T-cell (primary cell): Measurements from ENCODE around the gene CCDC191. TPM values are rescaled to one million over a fixed set of nuclear protein-coding genes. Genes with fewer than 3 reads are reported as not detected.

ENCODE experiments used
- total RNA-seq, 35 experiments: library from RNA in 6 of 35; stranded (reverse) in 6 of 35; fragments of 120-200 nt in 1 of 35; gene quantifications; one replicate each; pipeline versions ENCODE4 v1.2.1 to v1.2.4 and lab custom pipeline; 2013 to 2026

CCDC191 gene
- total RNA-seq, 5 donors from 2014 or later (not counting 1 experiment from before 2014, with no cell fraction given): 5.4 to 10.5 (median 7.2) TPM

Other genes with a start within 250 kb of the CCDC191 start
- gene GRAMD1C, start 217.7 kb downstream of the CCDC191 start, total RNA-seq: 1 to 10 TPM in 4 of 5 donors, under 1 TPM in 1; 0.43 to 2.7 (median 1.4) TPM
- gene ZDHHC23, start 108.5 kb downstream of the CCDC191 start, total RNA-seq: 1 to 10 TPM; 4.4 to 7.2 (median 5.4) TPM
- 10 to 100 TPM; 24.3 to 39.1 (median 31.7) TPM for gene QTRT2, start 211 bp upstream of the CCDC191 start, total RNA-seq
- gene DRD3, start 122.5 kb upstream of the CCDC191 start, total RNA-seq: under 1 TPM in 2 of 5 donors, not detected in 3; 0.23 to 0.26 TPM
- gene ZNF80, start 181.1 kb upstream of the CCDC191 start, total RNA-seq: 1 to 10 TPM in 3 of 5 donors, under 1 TPM in 2; 0.47 to 1.4 (median 1.1) TPM
- 10 to 100 TPM; 21.2 to 48.1 (median 39.9) TPM for gene TIGIT, start 237.5 kb upstream of the CCDC191 start, total RNA-seq